ENCODE measurements around the gene C6orf136. TPM values are rescaled to one million over a fixed set of nuclear protein-coding genes. Genes with fewer than 3 reads are reported as not detected.

C6orf136 gene
- total and polyA plus RNA-seq, 9 of the 15 experiments (the other 6 are each of a cell fraction or from before 2014, with no cell fraction given) = 14.1 to 63.1 (median 18.4) TPM

GRCh38 chr6:30615219-30615957 lies 31.5 kb upstream of the C6orf136 start (continued):
- TF ChIP-seq MYC (IDR thresholded peaks at IDR 0.05; ENCODE audit: low read depth, low read length) (no peak), MYC (CRISPR knock-in tag; IDR thresholded peaks at IDR 0.05; ENCODE audit: borderline replicate concordance, low read depth) (peak; percentile 90), HSF4 (CRISPR knock-in tag; IDR thresholded peaks at IDR 0.05; ENCODE audit: borderline replicate concordance) (no peak), ZSCAN29 (IDR thresholded peaks at IDR 0.05) (no peak), ZNF175 (CRISPR knock-in tag; IDR thresholded peaks at IDR 0.05; ENCODE audit: low read depth) (peak; percentile 91), KDM4B (IDR thresholded peaks at IDR 0.05; ENCODE audit: borderline replicate concordance in 2 of 2, low read depth in 1 of 2) (no peak), ZFPM2 (CRISPR knock-in tag; IDR thresholded peaks at IDR 0.05) (peak; percentile 75; the same call in 1 of the 2 replicates), RBM39 (optimal IDR thresholded peaks at IDR 0.05; ENCODE audit: low read depth, low read length) (no peak), BCL6 (CRISPR knock-in tag; IDR thresholded peaks at IDR 0.05) (peak; percentile 9; the same call in 1 of the 2 replicates), SPI1 (IDR thresholded peaks at IDR 0.05; ENCODE audit: borderline replicate concordance, low read depth, low read length) (no peak), ZNF431 (CRISPR knock-in tag; IDR thresholded peaks at IDR 0.05) (no peak; the same call in 1 of the 2 replicates), TCF15 (CRISPR knock-in tag; IDR thresholded peaks at IDR 0.05) (no peak), JUNB (CRISPR knock-in tag; conservative IDR thresholded peaks at IDR 0.05) (no peak), TCF3 (CRISPR knock-in tag; IDR thresholded peaks at IDR 0.05) (no peak), CHCHD3 (CRISPR knock-in tag; IDR thresholded peaks at IDR 0.05) (no peak; the same call in 1 of the 2 replicates), ZBTB8A (IDR thresholded peaks at IDR 0.05; ENCODE audit: partially characterized antibody) (peak; percentile 45), SNAPC5 (CRISPR knock-in tag; IDR thresholded peaks at IDR 0.05) (no peak), HMG20B (CRISPR knock-in tag; IDR thresholded peaks at IDR 0.05) (peak; percentile 65)
- TF ChIP-seq, protein P1, sequence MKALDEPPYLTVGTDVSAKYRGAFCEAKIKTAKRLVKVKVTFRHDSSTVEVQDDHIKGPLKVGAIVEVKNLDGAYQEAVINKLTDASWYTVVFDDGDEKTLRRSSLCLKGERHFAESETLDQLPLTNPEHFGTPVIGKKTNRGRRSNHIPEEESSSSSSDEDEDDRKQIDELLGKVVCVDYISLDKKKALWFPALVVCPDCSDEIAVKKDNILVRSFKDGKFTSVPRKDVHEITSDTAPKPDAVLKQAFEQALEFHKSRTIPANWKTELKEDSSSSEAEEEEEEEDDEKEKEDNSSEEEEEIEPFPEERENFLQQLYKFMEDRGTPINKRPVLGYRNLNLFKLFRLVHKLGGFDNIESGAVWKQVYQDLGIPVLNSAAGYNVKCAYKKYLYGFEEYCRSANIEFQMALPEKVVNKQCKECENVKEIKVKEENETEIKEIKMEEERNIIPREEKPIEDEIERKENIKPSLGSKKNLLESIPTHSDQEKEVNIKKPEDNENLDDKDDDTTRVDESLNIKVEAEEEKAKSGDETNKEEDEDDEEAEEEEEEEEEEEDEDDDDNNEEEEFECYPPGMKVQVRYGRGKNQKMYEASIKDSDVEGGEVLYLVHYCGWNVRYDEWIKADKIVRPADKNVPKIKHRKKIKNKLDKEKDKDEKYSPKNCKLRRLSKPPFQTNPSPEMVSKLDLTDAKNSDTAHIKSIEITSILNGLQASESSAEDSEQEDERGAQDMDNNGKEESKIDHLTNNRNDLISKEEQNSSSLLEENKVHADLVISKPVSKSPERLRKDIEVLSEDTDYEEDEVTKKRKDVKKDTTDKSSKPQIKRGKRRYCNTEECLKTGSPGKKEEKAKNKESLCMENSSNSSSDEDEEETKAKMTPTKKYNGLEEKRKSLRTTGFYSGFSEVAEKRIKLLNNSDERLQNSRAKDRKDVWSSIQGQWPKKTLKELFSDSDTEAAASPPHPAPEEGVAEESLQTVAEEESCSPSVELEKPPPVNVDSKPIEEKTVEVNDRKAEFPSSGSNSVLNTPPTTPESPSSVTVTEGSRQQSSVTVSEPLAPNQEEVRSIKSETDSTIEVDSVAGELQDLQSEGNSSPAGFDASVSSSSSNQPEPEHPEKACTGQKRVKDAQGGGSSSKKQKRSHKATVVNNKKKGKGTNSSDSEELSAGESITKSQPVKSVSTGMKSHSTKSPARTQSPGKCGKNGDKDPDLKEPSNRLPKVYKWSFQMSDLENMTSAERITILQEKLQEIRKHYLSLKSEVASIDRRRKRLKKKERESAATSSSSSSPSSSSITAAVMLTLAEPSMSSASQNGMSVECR (CRISPR knock-in tag; IDR thresholded peaks at IDR 0.05) = peak; percentile 19; the same call in 1 of the 2 replicates
- TF ChIP-seq, protein P2, sequence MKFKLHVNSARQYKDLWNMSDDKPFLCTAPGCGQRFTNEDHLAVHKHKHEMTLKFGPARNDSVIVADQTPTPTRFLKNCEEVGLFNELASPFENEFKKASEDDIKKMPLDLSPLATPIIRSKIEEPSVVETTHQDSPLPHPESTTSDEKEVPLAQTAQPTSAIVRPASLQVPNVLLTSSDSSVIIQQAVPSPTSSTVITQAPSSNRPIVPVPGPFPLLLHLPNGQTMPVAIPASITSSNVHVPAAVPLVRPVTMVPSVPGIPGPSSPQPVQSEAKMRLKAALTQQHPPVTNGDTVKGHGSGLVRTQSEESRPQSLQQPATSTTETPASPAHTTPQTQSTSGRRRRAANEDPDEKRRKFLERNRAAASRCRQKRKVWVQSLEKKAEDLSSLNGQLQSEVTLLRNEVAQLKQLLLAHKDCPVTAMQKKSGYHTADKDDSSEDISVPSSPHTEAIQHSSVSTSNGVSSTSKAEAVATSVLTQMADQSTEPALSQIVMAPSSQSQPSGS (CRISPR knock-in tag; IDR thresholded peaks at IDR 0.05) = no peak
- TF ChIP-seq, protein P3, sequence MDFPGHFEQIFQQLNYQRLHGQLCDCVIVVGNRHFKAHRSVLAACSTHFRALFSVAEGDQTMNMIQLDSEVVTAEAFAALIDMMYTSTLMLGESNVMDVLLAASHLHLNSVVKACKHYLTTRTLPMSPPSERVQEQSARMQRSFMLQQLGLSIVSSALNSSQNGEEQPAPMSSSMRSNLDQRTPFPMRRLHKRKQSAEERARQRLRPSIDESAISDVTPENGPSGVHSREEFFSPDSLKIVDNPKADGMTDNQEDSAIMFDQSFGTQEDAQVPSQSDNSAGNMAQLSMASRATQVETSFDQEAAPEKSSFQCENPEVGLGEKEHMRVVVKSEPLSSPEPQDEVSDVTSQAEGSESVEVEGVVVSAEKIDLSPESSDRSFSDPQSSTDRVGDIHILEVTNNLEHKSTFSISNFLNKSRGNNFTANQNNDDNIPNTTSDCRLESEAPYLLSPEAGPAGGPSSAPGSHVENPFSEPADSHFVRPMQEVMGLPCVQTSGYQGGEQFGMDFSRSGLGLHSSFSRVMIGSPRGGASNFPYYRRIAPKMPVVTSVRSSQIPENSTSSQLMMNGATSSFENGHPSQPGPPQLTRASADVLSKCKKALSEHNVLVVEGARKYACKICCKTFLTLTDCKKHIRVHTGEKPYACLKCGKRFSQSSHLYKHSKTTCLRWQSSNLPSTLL (IDR thresholded peaks at IDR 0.05) = no peak

All from K562 (cell line).